CD4-positive, alpha-beta T cell (primary cell): ENCODE data around the gene SIL1. TPM values are rescaled to one million over a fixed set of nuclear protein-coding genes. Genes with fewer than 3 reads are reported as not detected.

Experiments
- ATAC-seq: fragments of 200-7000 bp; cut with Tn5 transposase; one replicate; pipeline ENCODE4 v1.10.0; 2022; ENCODE audit warnings: mild to moderate bottlenecking; ENCODE audit not compliant: poor library complexity
- CTCF ChIA-PET: fragments of 350-600 bp; sonication (Branson Sonifier 250); formaldehyde crosslinking; loops from one replicate; lab custom pipeline; 2021; ENCODE audit warnings: antibody characterized with exemption, inconsistent platforms; lab: Charles Lee
- POLR2A ChIA-PET: fragments of 350-600 bp; sonication (Branson Sonifier 250); formaldehyde crosslinking; loops from one replicate; lab custom pipeline; 2021; ENCODE audit warnings: antibody characterized with exemption, inconsistent platforms; lab: Charles Lee
- DNase-seq, 14 experiments: peaks; one replicate each; pipeline ENCODE4 v3.0.0-alpha.2; 2013 to 2020; ENCODE audit warnings: mixed read lengths in 2 of 14
- H3K27ac ChIP-seq, 2 donors: one replicate each; pipeline versions ENCODE4 v1.5.1 to v1.7.0; 2013; ENCODE audit warnings: low read length in 2 of 2, low read depth in 1 of 2, mild to moderate bottlenecking in 1 of 2
- H3K27me3 ChIP-seq, 2 experiments: 1 replicate in 1 of 2; 2 replicates in 1 of 2; pipeline versions ENCODE4 v1.6.1 to v1.7.0; 2013; ENCODE audit warnings: low read length in 2 of 2, control low read depth in 1 of 2, mild to moderate bottlenecking in 1 of 2, moderate library complexity in 1 of 2; ENCODE audit not compliant: insufficient read depth in 2 of 2, control insufficient read depth in 1 of 2
- H3K36me3 ChIP-seq: one replicate; pipeline ENCODE4 v1.6.1; 2013; ENCODE audit warnings: low read length, control low read depth; ENCODE audit not compliant: insufficient read depth
- H3K4me1 ChIP-seq: one replicate; pipeline ENCODE4 v1.6.1; 2013; ENCODE audit warnings: low read length, control low read depth; ENCODE audit not compliant: insufficient read depth
- H3K4me3 ChIP-seq: one replicate; pipeline ENCODE4 v1.5.1; 2013; ENCODE audit warnings: mild to moderate bottlenecking, low read length, moderate library complexity
- H3K9me3 ChIP-seq, 2 experiments: 1 replicate in 1 of 2; 2 replicates in 1 of 2; pipeline versions ENCODE4 v1.6.1 to v1.7.0; 2013; ENCODE audit warnings: low read length in 2 of 2, mild to moderate bottlenecking in 2 of 2, control low read depth in 1 of 2, moderate library complexity in 1 of 2; ENCODE audit not compliant: control insufficient read depth in 1 of 2, insufficient read depth in 1 of 2
- H3K27ac Mint-ChIP-seq: one replicate; pipeline ENCODE4 v1.8.0; 2020; ENCODE audit warnings: mixed read lengths
- H3K27me3 Mint-ChIP-seq: one replicate; pipeline ENCODE4 v1.8.0; 2021; ENCODE audit warnings: mixed read lengths
- H3K36me3 Mint-ChIP-seq: one replicate; pipeline ENCODE4 v1.8.0; 2021; ENCODE audit warnings: low read depth, mixed read lengths
- H3K4me1 Mint-ChIP-seq: one replicate; pipeline ENCODE4 v1.8.0; 2021; ENCODE audit warnings: low read depth, mixed read lengths
- H3K4me3 Mint-ChIP-seq: one replicate; pipeline ENCODE4 v1.8.0; 2020; ENCODE audit warnings: mild to moderate bottlenecking, mixed read lengths
- H3K9me3 Mint-ChIP-seq: one replicate; pipeline ENCODE4 v1.8.0; 2020; ENCODE audit warnings: mixed read lengths
- intact Hi-C, 2 experiments: fragments of 100-400 bp; cut with DNase I in 1 of 2; cut with micrococcal nuclease in 1 of 2; formaldehyde crosslinking; loops; one replicate each; pipeline versions ENCODE4 v1.15.1 to v1.9.0; 2023 to 2025; cut with DNase I, micrococcal nuclease
- total RNA-seq, 174 experiments: library from RNA in 2 of 174; stranded (reverse) in 2 of 174; gene quantifications; one replicate each; pipeline ENCODE4 v1.2.3 and lab custom pipeline; 2021 to 2026
- TF ChIP-seq, protein P1 (sequence below): fragments of 200-600 bp; IDR thresholded peaks from one replicate; pipeline ENCODE4 v1.8.0; 2022; ENCODE audit warnings: antibody characterized with exemption, mild to moderate bottlenecking

Gene SIL1
- total RNA-seq, 2 experiments from 2014 or later = 5.6 to 9.2 TPM

DNA sequence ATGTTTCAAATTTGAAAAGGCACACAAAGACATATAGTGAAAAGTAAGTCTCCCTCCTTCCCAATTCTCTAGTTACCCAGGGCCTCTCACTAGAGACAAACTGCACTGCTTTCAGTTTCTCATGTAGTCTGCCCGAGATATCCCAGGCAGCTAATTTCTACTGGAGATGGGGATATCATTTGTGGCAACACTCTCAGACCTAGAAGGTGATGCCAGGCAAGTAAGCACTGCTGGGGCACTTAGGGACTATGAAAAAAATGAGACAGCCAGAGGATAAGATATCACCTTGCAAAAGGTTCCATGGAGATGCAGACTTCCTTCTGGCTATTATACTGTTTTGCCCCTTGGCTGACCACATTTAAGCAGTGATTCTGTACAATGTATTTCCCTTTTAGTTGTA lies 12.6 kb downstream of the SIL1 start:
- Histone ChIP-seq H3K27ac (no peak overlapping the region), H3K36me3 (peaks cover 14% of the 10 kb centered on the region), H3K4me3 (no peak overlapping the region), H3K27me3 (no peaks in the 10 kb centered on the region), H3K4me1 (no peaks in the 10 kb centered on the region), H3K9me3 (no peaks in the 10 kb centered on the region)
- Mint-ChIP-seq H3K4me1 (no peaks in the 10 kb centered on the region), H3K9me3 (no peaks in the 10 kb centered on the region), H3K27me3 (no peaks in the 10 kb centered on the region), H3K4me3 (no peak overlapping the region), H3K36me3 (no peaks in the 10 kb centered on the region), H3K27ac (no peak overlapping the region)
- TF ChIP-seq, protein P1, sequence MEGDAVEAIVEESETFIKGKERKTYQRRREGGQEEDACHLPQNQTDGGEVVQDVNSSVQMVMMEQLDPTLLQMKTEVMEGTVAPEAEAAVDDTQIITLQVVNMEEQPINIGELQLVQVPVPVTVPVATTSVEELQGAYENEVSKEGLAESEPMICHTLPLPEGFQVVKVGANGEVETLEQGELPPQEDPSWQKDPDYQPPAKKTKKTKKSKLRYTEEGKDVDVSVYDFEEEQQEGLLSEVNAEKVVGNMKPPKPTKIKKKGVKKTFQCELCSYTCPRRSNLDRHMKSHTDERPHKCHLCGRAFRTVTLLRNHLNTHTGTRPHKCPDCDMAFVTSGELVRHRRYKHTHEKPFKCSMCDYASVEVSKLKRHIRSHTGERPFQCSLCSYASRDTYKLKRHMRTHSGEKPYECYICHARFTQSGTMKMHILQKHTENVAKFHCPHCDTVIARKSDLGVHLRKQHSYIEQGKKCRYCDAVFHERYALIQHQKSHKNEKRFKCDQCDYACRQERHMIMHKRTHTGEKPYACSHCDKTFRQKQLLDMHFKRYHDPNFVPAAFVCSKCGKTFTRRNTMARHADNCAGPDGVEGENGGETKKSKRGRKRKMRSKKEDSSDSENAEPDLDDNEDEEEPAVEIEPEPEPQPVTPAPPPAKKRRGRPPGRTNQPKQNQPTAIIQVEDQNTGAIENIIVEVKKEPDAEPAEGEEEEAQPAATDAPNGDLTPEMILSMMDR = no peak
- ATAC-seq = no peak
- POLR2A ChIA-PET = no interaction called here
- intact Hi-C loops = no loop called here
- CTCF ChIA-PET = no interaction called here
- DNase-seq = no peak

DNA sequence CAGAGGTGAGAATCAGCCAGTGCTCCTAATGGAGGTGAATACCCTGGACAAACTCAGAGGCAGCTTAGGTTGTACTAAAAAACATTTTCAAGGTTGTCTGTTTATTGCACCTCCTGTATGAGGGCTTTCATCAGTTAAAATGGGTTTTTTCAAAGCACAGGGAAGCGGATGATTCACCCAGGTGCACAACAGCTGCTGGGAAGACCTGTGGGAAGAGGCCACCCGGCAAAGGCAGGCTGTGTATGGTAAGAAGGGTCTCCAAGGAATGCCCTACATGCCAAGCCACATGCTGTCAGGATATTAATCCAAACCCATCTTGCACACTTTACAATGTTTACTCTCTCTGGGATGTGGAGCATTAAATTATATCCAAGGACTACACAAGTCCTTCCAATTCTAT lies 14.7 kb downstream of the SIL1 start:
- H3K4me3 ChIP-seq = no peak overlapping the region
- intact Hi-C loops = no loop called here
- Mint-ChIP-seq H3K4me1 (peaks cover 1% of the 10 kb centered on the region), H3K27ac (no peak overlapping the region), H3K36me3 (no peaks in the 10 kb centered on the region), H3K9me3 (no peaks in the 10 kb centered on the region), H3K27me3 (no peaks in the 10 kb centered on the region), H3K4me3 (no peak overlapping the region)
- H3K9me3 ChIP-seq = no peaks in the 10 kb centered on the region
- no peaks in the 10 kb centered on the region for H3K4me1 ChIP-seq
- no peaks in the 10 kb centered on the region for H3K27me3 ChIP-seq
- ATAC-seq (no peak), DNase-seq (no peak)
- POLR2A ChIA-PET = no interaction called here
- TF ChIP-seq, protein P1 = no peak
- no peak overlapping the region for H3K27ac ChIP-seq
- H3K36me3 ChIP-seq = peaks cover 14% of the 10 kb centered on the region
- CTCF ChIA-PET = no interaction called here

DNA sequence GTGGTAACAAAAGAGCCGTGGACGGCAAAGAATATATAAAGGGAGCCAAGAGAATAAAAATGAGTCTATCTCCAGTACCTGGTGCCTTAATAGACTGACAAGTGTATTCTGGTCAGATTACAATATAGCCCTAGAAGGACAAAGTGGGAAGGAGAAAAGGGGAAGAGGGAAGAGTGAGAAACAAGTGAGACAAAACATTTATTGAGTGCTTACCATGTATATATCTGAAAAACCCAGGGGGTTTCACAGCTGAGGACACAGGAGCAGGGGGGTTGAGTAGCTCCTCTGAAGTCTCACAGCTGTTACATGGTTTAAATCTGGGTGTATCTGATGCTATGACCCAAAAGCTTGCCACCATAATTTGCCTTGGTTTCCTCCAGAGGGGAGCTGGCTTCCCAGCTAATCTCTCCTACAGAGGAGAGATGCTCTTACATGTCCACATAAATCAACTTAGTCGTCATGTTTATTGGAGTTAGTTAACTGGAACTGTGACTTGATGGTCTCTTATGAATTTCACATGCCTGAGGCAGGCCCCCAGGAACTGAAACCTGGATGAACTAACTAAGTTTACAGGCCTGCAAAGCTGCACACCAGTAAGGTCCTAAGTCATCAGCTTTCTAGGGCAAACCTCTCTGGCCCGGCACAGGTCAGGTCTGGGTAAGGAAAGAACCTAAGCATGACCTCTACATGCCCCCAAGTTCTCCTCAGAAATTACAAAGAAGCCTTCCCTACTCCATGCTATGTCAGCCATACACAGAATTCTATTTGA lies 15.5 kb downstream of the SIL1 start:
- no peaks in the 10 kb centered on the region for H3K9me3 ChIP-seq
- H3K27me3 ChIP-seq = no peaks in the 10 kb centered on the region
- ATAC-seq = no peak
- no peaks in the 10 kb centered on the region for H3K36me3 Mint-ChIP-seq
- TF ChIP-seq, protein P1 = no peak
- intact Hi-C loops = no loop called here
- H3K36me3 ChIP-seq = peaks cover 14% of the 10 kb centered on the region
- no peak overlapping the region for H3K4me3 Mint-ChIP-seq
- DNase-seq = no peak
- H3K4me1 ChIP-seq = peaks cover 2% of the 10 kb centered on the region
- ChIA-PET CTCF (no interaction called here), POLR2A (no interaction called here)
- H3K4me1 Mint-ChIP-seq = peaks cover 4% of the 10 kb centered on the region
- H3K9me3 Mint-ChIP-seq = no peaks in the 10 kb centered on the region
- no peak overlapping the region for H3K27ac ChIP-seq
- H3K4me3 ChIP-seq = no peak overlapping the region
- H3K27ac Mint-ChIP-seq = no peak overlapping the region
- H3K27me3 Mint-ChIP-seq = no peaks in the 10 kb centered on the region
